Uterus (tissue), 4 donors: ENCODE data around the gene TMEM53. TPM values are rescaled to one million over a fixed set of nuclear protein-coding genes. Genes with fewer than 3 reads are reported as not detected.
A peak's percentile ranks its signal among the peaks of the same experiment; 100 is the strongest.

ENCODE experiments used
- DNase-seq, 2 donors: peaks; one replicate each; pipeline ENCODE4 v3.0.0-alpha.2; 2019 to 2020
- H3K27ac ChIP-seq, 2 donors: fragments of 200-600 bp; sonication (generic); 1 replicate in 1 of 2; 2 replicates in 1 of 2; pipeline ENCODE4 v1.5.1; 2016 to 2018
- H3K27me3 ChIP-seq, 2 donors: fragments of 200-600 bp; sonication (generic); one replicate each; pipeline ENCODE4 v1.5.1; 2018 to 2019; ENCODE audit warnings: control low read depth in 1 of 2
- H3K36me3 ChIP-seq, 2 donors: fragments of 200-600 bp; sonication (generic); one replicate each; pipeline ENCODE4 v1.5.1; 2019; ENCODE audit warnings: control low read depth in 1 of 2
- H3K4me1 ChIP-seq, 2 donors: fragments of 200-600 bp; sonication (generic); one replicate each; pipeline ENCODE4 v1.5.1; 2018 to 2019; ENCODE audit warnings: control low read depth in 1 of 2
- H3K4me3 ChIP-seq, 2 donors: fragments of 200-600 bp; sonication (generic); 1 replicate in 1 of 2; 2 replicates in 1 of 2; pipeline ENCODE4 v1.5.1; 2018 to 2019; ENCODE audit warnings: mild to moderate bottlenecking in 1 of 2
- H3K9me3 ChIP-seq, 2 donors: fragments of 200-600 bp; sonication (generic); one replicate each; pipeline ENCODE4 v1.5.1; 2019; ENCODE audit warnings: control low read depth in 1 of 2
- CTCF ChIP-seq, 4 experiments: fragments of 200-600 bp in 2 of 4; fragments of 450-650 bp in 2 of 4; sonication (generic) in 2 of 4; IDR thresholded peaks; one replicate each; pipeline ENCODE4 v1.5.1; 2016 to 2019; ENCODE audit warnings: antibody characterized with exemption in 4 of 4, mild to moderate bottlenecking in 2 of 4, moderate library complexity in 1 of 4
- POLR2A ChIP-seq, 2 donors: fragments of 450-650 bp; IDR thresholded peaks; one replicate each; pipeline ENCODE4 v1.6.1; 2016; ENCODE audit warnings: antibody characterized with exemption in 2 of 2, mild to moderate bottlenecking in 1 of 2, moderate library complexity in 1 of 2
- intact Hi-C: fragments of 100-400 bp; cut with DNase I; formaldehyde crosslinking; loops from one replicate; pipeline ENCODE4 v1.15.1; 2023; ENCODE audit warnings: low total_unique reads
- total RNA-seq, 4 donors: library from RNA; depleted of rRNA in 3 of 4; stranded (reverse); fragments of >200 nt in 3 of 4; gene quantifications; one replicate each; pipeline versions ENCODE4 v1.1.0 to v1.2.4, GENCODE V29; 2014 to 2023
- donor health status: DM: yes; HTN: yes; CAD: no.

TMEM53 gene
- total RNA-seq, 4 donors from 2014 or later = 1.5 to 5.4 (median 3.8) TPM; not detected in 1

DNA sequence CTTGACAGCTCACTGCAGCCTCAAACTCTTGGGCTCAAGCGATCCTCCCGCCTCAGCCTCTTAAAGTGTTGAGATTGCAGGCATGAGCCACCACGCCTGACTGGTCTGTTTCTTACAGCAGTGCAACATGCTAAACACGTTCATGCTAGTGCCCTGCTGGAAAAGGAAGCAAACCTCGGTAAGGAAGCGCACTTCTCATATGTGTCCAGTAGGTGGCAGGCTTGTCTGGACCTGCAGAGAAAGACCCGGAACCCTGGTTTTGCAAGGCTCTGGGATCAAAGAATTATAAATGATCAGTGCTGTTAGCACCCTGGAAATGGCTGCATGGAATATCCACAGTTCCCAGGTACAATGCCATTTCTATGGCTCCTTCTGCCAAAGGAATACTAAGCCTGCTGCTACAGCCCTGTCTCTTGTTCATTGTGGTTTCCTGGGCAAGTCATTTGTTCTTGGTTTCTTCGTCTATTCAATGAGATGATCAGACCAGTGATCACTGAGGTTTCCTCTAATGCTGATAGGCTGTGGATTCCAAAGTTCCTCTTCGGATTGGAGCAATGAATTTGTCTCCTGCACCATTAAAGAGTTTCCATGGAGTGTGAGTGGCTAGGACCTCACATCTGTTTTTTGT, 40.8 kb upstream of the TMEM53 start:
- no peaks in the 10 kb centered on the region for H3K9me3 ChIP-seq
- no peaks in the 10 kb centered on the region for H3K27me3 ChIP-seq
- intact Hi-C loops = no loop called here
- TF ChIP-seq CTCF (IDR thresholded peaks at IDR 0.05) (peak; percentile 72 to 90 (median 77)), POLR2A (IDR thresholded peaks at IDR 0.05) (no peak)
- peak; percentile 66 to 67 for DNase-seq
- H3K4me1 ChIP-seq = no peaks in the 10 kb centered on the region
- no peak overlapping the region for H3K27ac ChIP-seq
- H3K36me3 ChIP-seq = no peaks in the 10 kb centered on the region
- H3K4me3 ChIP-seq = no peak overlapping the region

DNA sequence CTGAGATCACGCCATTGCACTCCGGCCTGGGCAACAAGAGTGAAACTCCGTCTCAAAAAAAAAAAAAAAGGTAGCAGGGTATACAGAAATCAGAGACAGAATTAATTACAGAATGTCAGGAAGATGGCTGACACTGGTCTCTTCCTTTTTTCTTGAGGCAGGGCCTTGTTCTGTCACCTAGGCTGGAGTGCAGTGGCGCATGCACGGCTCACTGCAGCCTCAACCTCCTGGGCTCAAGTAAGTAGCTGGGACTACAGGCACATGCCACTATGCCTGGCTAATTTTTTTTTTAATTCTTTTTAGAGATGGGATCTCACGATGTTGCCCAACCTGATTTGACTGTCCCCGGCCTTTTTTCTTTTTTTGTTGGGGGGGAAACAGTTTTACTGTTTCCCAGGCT, 40.3 kb upstream of the TMEM53 start:
- Histone ChIP-seq H3K36me3 (no peaks in the 10 kb centered on the region), H3K27ac (no peak overlapping the region), H3K27me3 (no peaks in the 10 kb centered on the region), H3K4me1 (no peaks in the 10 kb centered on the region), H3K9me3 (no peaks in the 10 kb centered on the region), H3K4me3 (no peak overlapping the region)
- no peak for DNase-seq
- intact Hi-C loops = no loop called here
- TF ChIP-seq POLR2A (IDR thresholded peaks at IDR 0.05) (no peak), CTCF (IDR thresholded peaks at IDR 0.05) (no peak)

DNA sequence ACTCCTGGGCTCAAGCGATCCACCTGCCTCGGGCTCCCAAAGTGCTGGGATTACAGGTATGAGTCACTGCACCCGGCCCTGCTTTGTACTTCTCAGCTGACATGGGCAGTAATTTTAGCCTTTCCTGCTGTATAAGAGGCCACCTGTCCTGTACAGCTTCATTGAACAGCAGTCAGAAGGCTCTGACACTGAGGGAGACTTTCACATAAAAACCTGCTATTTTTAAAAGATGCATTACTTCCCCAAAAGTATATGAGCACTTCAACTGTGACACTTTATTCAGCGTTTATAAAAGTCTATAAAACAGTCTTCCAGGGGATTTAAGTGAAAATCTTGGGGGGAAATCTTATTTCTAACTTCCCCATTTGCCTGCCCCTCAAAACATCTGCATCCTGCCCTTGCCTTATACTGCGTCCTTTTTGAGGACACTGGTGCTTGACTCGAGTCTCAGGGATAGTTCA, 39.1 kb upstream of the TMEM53 start:
- DNase-seq = no peak
- no peak overlapping the region for H3K27ac ChIP-seq
- no peak overlapping the region for H3K4me3 ChIP-seq
- no peaks in the 10 kb centered on the region for H3K36me3 ChIP-seq
- H3K9me3 ChIP-seq = no peaks in the 10 kb centered on the region
- intact Hi-C loops = no loop called here
- no peaks in the 10 kb centered on the region for H3K27me3 ChIP-seq
- TF ChIP-seq POLR2A (IDR thresholded peaks at IDR 0.05) = no peak
- TF ChIP-seq CTCF (IDR thresholded peaks at IDR 0.05) = no peak
- H3K4me1 ChIP-seq = no peaks in the 10 kb centered on the region

DNA sequence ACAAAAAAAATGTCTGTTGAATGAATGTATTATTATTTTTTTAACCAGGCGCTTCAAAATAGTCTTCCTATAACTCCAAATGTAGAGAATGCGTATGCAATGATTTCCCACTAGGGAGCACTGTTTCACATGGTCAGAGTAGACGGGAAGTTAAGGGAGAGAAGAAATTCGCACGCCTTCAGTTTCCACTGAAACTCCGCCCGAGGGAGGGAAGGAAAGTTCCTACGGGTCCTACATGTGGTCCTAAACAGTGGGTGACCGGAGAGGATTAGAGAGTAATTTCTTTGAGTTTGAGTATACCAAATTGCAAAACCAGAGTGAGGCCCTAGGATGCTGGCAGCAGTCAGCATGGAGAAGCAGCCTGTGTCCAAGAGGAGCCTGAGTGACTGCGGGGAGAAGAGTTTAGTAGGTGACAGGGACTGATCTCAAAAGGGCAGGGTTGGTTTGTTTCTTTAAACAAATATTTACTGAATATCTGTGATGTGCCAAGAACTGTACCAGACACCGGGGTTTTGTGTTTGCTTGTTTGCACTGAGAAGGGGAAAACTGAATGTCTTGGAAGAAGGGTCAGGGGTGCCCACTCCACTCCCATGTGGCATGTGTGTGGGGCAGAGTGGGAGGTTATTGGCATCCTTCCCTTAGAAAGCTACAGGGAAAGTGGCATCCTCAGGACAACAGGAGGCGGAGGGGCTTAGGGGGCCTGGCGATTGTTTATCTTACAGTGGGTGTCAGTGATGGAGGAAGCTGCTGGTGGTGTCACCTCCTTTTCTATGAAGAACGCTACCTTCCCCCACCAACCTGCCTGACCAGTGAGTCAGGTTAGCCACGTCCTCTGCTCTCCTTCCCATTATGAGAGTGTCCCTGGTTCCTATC, 33.9 kb upstream of the TMEM53 start:
- Histone ChIP-seq H3K9me3 (no peaks in the 10 kb centered on the region), H3K4me1 (no peaks in the 10 kb centered on the region), H3K27me3 (no peaks in the 10 kb centered on the region), H3K36me3 (no peaks in the 10 kb centered on the region), H3K4me3 (no peak overlapping the region), H3K27ac (no peak overlapping the region)
- DNase-seq = peak in 1 of 2 donors; percentile 25
- TF ChIP-seq POLR2A (IDR thresholded peaks at IDR 0.05) (no peak), CTCF (IDR thresholded peaks at IDR 0.05) (peak; percentile 44 to 57 (median 52))
- intact Hi-C loops = no loop called here
